Endothelial cell of umbilical vein (primary cell): ENCODE results near the gene CTBP1.

Source experiments
- CTCF ChIP-seq, 2 donors: IDR thresholded peaks; 1 replicate in 1 of 2; 2 replicates in 1 of 2; pipeline ENCODE4 v1.5.1; 2011; ENCODE audit warnings: low read length in 2 of 2, mild to moderate bottlenecking in 2 of 2, moderate library complexity in 2 of 2, control low read depth in 1 of 2, inconsistent platforms in 1 of 2, low read depth in 1 of 2; ENCODE audit not compliant: insufficient read depth in 1 of 2; ENCODE audit errors: extremely low read depth in 1 of 2
- EZH2 ChIP-seq: IDR thresholded peaks from 2 replicates; pipeline ENCODE4 v1.6.1; 2012; ENCODE audit warnings: borderline replicate concordance, low read depth, mild to moderate bottlenecking, moderate library complexity, low read length, inconsistent platforms; ENCODE audit not compliant: severe bottlenecking
- JUN ChIP-seq: IDR thresholded peaks from 2 replicates; pipeline ENCODE4 v1.6.1; 2011; ENCODE audit warnings: borderline replicate concordance, low read depth; ENCODE audit not compliant: insufficient read length, insufficient read depth
- MYC ChIP-seq: IDR thresholded peaks from one replicate; pipeline ENCODE4 v1.6.1; 2011; ENCODE audit warnings: mild to moderate bottlenecking, low read depth, low read length
- POLR2A ChIP-seq: IDR thresholded peaks from 2 replicates; pipeline ENCODE4 v1.6.1; 2012; ENCODE audit warnings: low read depth, mild to moderate bottlenecking, control low read depth, low read length
- POLR2AphosphoS5 ChIP-seq: IDR thresholded peaks from 2 replicates; pipeline ENCODE4 v1.6.1; 2012; ENCODE audit warnings: low read depth, mild to moderate bottlenecking, control low read depth, low read length, moderate library complexity; ENCODE audit not compliant: insufficient read depth

- no peak for TF ChIP-seq CTCF (IDR thresholded peaks at IDR 0.05; ENCODE audit: extremely low read depth in 1 of 2, insufficient read depth in 1 of 2, low read depth in 1 of 2, low read length in 2 of 2)
- TF ChIP-seq POLR2A = no peak
- no peak for TF ChIP-seq MYC
- TF ChIP-seq EZH2 = no peak
- TF ChIP-seq POLR2AphosphoS5 = no peak
- no peak for TF ChIP-seq JUN
Measured at GRCh38 chr4:1207157-1207470, 41.8 kb downstream of the CTBP1 start.
